HG03457 (cell line): ENCODE data around the gene SLC9A5.

Source experiments
- ATAC-seq: cut with Tn5 transposase; IDR thresholded peaks from one replicate; pipeline ENCODE4 v1.9.1; 2021; ENCODE audit warnings: moderate number of reproducible peaks; ENCODE audit not compliant: unreplicated experiment

Gene SLC9A5

DNA sequence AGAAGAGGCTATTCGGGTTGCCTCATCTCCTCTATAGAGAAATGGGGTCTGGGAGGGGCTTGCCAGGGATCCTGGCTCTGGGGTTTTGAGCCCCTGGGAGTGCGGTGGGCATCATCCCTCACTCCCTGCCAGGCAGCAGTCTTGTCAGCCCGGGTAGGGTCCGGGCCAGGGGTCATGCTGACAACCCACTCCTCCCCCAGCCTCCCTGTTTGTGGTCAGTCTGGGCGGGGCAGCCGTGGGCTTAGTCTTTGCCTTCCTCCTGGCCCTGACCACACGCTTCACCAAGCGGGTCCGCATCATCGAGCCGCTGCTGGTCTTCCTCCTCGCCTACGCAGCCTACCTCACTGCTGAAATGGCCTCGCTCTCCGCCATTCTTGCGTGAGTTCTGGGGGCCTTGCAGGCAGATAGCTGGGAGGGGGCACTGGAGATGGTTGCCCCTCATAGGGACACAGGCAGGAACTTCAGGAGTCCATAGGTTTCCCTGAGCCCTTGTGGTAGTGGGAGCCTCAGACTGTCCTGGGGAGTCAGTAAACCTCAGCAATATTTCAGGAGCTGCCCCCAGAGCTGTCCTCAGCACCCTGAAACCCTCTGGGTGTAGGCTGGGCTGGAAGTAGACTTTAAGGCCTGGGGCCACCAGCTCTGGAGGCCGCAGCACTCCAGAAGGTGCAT is 6.9 kb downstream of the SLC9A5 start:
- no peak for ATAC-seq

DNA sequence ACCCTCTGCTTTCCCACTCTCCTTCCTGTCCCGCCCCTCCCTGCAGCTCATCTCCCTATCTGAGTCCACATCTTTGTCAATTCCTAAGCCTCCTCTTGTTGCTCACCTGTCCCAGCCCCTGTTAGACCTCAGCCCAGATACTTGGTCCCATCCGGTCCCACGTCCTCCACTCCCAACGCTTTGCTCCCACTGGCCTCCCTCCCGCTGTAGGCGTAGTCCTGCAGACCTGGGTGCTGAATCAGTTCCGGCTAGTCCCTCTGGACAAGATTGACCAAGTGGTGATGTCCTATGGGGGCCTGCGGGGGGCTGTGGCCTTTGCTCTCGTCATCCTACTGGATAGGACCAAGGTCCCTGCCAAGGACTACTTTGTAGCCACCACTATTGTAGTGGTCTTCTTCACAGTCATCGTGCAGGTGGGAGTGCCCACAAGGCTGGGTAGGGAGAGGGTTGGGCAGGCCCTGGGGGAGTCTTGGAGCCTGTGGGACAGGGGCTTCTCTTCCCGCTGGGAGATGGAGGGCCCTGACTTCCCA is 8.0 kb downstream of the SLC9A5 start:
- ATAC-seq: no peak

DNA sequence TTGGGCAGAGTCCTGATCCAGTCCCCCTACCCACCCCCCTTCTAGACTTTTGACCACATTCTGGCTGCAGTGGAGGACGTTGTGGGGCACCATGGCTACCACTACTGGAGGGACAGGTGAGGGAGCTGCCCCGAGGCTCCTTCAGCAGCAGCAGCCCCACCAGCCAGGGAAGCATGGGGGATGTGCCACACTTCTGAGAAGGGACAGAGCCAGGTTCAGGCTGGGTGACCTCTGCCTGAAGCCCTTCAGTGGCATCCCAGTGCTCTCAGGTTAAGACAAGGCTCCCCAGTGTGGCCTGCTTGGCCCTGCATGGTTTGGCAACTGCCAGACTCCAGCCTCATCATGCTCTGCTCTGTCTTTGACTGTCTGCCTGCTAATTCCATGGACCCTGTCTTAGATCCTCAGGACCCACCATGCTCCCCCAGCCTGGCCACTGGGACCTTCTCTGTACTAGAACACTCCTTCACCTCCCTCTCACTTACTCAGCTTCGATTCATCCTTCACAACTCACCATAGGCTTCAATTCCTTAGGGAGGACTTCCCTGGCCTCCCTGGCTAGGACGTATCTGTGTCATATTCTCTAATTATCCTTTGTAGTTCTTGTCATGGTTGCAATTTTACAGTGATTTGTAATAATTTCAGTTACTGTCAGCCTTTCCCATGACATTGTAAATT is 8.8 kb downstream of the SLC9A5 start:
- ATAC-seq: no peak

DNA sequence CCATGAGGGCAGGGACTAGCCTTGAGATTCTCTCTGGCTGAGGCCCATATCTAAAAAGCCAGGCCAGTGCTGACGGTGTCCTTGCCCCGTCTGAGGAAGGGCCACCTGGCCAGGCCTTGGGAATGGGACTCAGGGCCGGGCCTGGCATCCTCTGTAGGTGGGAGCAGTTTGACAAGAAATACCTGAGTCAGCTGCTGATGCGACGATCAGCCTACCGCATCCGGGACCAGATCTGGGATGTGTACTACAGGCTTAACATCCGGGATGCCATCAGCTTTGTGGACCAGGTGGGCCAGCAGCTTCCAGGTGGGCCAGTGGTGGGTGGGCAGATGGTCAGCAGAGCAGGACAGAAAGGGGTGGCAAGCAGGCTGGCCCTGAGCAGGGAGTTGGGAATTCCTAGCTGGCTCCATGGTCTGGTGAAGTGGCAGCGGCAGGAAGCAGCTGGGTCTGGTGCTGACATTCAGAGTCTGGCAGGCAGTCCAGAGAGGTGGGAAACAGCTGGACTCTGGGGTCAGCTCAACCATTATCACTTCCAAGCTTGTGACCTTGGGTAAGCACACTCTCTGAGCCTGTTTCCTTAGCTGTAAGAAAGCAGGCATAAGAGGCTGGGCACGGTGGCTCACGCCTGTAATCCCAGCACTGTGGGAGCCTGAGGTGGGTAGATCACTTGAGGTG is 9.5 kb downstream of the SLC9A5 start:
- ATAC-seq: no peak

DNA sequence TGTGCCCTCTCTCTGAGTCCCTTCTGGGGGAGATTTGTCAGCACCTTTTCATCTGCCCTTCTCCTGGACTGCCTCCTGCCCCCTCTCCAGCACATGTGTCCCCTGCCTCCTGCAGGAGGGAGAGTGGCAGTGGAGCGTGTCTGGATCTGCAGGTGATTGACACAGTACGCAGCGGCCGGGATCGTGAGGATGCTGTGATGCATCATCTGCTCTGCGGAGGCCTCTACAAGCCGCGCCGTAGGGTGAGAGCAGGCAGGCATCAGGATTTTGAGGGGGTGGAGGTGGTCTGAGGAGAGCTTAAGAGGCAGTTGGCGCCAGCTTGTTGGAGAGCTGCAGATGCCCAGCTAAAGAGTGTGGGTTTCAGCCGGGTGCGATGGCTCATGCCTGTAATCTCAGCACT is 10.9 kb downstream of the SLC9A5 start:
- ATAC-seq: no peak

DNA sequence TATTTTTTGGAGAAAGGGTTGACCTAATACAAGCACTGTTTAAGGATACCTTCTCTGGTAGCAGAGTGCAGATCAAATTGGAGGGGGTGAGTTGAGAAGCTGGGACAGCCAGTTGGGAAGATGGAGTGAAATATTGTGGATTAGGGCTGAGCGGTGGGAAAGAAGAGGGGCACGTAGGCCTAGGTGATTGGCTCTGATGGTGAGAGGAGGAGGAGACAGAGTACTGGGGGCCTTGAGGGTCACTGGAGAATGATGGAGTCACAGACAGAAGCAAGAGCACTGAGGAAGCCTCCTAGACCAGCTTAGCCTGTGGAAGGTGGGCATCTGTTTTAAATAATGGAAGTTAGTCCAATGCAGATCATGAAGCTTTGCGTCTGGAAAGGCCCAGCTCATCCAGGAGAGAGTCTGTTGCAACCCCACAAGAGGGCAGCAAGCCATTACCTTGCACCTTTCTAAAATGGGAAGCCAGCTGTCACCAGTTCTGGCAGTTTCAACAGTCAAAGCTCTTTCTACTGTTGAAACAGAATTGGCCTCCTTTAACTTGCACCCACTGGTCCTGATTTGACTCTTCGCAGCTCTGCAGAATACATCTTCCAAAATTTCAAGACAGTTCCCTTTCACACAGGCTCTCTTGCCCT is 11.8 kb downstream of the SLC9A5 start:
- ATAC-seq: no peak

DNA sequence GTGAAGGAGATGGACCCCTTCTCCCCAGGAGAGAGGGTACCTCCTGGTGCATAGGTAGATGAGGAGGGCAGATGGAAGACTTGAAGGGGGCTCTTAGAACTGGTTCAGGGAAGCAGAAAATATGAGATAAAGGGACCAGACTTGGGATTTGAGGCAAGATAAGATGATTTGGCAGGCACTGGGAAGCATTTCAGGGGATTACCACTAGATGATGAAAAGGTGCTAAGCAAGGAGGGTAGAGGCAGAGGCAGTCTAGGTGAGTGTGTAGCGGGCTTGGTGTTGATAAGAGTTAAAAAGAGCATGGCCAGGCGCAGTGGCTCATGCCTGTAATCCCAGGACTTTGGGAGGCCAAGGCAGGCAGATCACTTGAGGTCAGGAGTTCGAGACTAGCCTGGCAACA is 14.4 kb downstream of the SLC9A5 start:
- no peak for ATAC-seq

DNA sequence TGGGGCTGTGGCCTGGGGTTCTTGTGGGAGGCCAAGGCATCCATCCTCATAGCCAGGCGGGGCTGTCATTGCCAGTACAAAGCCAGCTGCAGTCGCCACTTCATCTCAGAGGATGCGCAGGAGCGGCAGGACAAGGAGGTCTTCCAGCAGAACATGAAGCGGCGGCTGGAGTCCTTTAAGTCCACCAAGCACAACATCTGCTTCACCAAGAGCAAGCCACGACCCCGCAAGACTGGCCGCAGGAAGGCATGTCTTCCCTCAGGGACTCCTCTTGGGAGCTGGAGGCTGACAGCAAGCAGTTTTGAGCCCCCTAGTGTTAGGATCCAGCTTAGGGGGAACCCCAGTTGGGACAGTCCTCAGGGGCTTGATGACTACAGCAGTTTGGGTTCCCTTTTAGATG is 15.5 kb downstream of the SLC9A5 start:
- ATAC-seq: no peak

DNA sequence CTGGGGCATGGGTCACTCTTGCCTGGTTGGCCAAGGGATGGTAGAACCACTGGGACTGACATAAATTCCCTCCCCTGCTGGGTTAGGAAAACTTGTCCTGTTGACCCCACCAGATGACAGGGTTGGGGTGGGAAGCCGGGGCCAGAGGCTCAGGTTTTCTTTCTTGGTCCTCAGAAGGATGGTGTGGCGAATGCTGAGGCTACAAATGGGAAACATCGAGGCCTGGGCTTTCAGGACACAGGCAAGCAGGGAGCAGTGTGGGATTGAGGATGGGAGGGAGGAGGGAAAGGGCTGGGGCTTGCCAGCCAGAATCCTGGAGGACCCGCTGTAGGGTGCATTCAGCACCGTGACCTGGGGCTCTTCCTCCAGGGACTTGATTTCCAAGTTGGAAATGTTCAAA is 16.1 kb downstream of the SLC9A5 start:
- no peak for ATAC-seq

DNA sequence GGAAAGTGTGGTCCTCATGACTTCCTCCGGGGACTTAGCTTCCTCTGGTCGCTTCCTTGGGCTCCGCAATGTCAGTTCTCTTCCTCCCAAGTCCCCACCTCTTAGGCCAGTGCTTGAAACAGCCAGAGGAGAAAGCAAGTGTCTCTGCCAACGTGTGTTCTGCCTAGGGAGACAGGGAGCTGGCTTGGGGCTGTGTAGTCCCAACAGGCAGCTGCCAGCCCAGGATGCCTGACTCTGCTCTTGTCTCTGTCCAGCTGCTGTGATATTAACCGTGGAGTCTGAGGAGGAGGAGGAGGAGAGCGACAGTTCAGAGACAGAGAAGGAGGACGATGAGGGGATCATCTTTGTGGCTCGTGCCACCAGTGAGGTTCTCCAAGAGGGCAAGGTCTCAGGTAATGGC is 17.1 kb downstream of the SLC9A5 start:
- ATAC-seq: no peak

DNA sequence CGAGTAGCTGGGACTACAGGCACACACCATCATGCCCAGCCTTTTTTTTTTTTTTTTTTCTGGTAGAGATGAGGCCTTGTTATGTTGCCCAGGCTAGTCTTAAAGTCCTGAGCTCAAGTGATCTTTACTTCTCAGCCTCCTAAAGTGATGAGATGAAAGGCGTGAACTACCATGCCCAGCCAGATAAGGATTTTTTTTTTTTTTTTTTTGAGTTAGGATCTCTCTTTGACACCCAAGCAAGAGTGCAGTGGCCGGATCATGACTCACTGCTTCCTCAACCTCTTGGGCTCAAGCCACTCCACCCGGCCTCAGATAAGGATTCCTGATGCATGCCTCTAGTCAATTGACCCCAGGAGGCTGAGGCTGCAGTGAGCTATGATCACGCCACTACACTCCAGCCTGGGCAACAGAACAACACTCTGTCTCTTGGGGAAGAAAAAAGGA is 19.4 kb downstream of the SLC9A5 start:
- ATAC-seq: no peak

DNA sequence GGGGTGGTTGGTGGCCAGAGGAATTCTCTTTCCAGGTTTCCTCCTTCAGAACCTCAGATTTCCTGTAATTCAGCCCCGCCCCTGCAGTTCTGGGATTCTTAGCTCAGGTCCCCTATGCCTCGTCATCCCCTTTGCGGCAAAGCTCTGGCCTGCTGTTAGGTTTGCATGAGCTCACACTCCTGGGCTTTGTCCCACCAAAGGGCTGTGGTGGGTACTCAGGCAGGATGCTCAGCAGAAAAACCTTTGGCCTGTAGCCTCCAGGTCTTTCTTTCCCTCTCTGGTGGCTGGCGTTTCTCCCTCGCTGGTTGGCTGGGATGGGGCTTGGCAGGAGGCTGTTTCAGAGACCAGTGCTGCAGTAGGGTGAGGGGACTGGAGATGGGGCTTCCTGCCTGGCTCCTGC is 21.0 kb downstream of the SLC9A5 start:
- ATAC-seq: no peak

DNA sequence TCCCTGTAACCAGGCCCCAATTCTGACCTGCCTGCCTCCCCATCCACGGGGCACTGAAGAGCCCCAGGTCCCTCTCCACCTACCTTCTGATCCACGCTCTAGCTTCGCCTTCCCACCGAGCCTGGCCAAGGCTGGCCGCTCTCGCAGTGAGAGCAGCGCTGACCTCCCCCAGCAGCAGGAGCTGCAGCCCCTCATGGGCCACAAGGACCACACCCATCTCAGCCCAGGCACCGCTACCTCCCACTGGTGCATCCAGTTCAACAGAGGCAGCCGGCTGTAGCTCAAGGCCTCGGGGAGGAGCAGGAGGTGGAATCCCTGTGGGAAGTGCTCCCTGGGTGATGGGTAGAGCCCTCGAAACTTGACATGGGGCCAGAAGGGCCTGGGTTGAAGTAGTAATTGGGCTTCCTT is 22.2 kb downstream of the SLC9A5 start:
- ATAC-seq: no peak

DNA sequence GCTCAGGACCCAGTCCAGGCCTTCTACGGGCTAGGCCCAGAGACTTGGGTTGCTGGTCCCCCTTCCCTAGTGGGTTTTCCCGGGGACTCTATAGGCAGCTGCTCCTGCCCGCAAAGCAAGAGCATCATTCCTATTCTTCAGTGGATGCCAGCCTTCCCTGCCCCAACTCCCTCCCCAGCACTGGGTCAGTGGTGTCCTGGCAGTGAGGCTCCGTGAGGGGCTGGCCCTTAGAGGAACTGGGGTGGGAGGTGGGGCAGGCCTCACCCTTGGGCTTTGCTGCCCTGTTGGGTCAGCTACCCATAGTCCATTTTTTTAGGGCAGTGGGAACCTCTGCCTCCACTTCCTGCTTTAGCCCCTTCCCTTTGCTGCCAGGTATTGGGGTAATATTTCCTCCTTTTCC is 22.7 kb downstream of the SLC9A5 start:
- ATAC-seq: no peak

DNA sequence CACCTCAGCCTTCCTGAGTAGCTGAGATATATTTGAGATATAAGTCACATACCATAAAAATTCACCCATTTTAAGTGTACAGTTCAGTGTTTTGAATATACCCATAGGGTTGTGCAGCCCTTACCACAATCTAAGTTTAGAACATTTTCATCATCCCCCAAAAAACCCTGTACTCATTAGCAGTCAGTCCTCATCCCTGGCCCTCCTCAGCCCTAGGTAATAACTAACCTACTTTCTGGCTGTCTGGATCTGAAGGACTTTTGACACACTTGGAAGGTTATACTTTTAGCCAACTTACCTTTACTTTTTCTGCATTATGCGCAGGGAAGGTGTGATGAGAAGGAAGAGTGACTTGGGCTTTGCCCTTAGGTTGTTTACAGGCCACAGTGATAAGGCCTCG is 26.5 kb downstream of the SLC9A5 start:
- ATAC-seq: no peak

DNA sequence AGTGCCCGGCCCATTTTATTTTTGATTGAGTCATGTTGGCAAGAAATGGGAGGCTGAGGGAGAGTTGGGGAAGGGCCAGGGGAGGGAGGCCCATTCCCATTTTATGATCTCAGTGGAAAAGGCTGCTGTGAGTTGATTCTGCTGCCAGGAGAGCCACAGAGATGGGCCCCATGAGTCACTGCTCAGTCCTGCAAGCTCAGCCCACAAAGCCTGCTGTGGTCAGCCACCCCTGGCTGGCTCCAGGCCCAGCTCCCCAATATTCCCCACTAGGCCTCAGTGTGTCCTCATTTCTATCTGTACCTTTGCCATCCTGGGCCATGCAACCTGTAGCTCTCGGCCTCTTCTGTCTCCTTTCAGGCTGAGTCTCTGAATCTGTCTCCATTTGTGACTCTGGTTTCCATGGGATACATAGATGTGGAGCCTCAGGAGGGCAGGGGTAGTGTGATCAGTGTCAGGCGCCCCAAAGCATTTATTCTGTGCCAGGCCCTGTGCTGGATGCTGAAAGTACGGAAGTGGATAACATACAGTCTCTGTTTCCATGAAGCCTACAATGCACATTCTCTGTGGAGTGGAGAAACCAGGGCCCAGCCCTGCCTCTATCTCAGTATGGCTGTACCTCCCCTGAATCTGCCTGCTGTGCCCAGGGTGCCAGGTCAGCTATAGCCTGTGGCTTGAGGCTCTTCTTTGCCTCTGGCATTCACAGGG is 28.7 kb downstream of the SLC9A5 start:
- no peak for ATAC-seq

DNA sequence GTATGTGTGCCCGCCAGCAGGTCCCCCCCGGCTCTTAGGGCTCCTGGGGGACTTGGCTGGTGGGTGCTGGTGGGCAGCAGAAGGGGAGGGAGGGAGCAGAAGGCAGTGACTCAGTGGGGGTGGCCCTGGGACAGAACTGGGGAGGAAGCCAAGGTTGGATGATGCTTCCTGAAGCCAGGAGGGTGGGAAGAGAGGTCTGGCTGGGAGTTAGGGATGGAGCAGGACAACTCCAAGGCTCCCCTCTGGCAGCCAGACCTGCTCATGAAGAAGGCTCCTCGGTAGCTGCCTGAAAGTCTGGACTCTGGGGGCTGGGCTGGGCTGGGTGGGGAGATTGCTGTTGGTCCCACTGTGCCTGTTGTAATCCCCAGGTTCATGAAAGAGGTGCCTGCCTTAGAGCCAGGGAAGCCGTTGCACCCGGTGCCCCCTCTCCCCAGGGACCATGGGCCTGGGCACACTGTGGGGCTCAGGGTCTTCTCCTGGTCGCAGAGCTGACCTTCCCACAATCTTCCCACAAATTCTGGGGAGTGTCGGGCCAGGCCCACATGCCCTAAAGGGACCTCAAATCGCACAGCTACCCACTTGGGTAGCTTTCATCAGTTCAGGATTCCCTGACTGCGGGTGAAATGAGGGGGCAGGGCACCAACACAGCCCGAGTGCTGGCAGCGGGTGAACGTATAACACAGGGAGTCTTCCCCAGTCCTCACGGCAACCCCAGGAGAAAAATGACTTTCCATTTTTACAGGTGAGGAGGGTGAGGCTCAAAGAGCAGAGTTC is 29.4 kb downstream of the SLC9A5 start:
- ATAC-seq: no peak

DNA sequence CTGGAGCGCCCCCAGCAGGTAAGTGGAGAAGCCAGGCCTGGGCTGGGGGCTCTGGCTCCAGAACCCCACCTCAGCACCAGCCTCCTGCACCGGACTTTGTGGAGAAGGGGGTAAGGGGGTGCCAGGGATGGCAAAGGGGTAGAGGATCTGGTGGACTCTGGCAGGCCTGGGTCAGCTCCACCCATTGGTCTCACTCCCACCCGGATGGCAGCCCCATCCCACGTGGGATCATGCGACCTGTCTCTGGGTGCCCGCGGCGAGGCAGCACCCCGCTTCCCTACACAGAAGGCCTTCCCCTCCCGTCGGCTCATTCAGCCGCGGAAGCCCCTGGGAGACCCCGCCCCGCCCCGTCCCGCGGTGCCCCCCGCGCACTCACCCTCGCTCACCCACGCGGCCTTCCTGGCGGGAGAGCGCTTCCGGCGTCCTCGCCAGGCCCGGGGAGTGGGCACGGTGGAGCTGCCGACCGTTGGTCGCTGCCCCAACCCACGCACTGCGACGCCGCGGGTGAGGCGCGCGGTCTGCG is 30.1 kb downstream of the SLC9A5 start:
- ATAC-seq: no peak

DNA sequence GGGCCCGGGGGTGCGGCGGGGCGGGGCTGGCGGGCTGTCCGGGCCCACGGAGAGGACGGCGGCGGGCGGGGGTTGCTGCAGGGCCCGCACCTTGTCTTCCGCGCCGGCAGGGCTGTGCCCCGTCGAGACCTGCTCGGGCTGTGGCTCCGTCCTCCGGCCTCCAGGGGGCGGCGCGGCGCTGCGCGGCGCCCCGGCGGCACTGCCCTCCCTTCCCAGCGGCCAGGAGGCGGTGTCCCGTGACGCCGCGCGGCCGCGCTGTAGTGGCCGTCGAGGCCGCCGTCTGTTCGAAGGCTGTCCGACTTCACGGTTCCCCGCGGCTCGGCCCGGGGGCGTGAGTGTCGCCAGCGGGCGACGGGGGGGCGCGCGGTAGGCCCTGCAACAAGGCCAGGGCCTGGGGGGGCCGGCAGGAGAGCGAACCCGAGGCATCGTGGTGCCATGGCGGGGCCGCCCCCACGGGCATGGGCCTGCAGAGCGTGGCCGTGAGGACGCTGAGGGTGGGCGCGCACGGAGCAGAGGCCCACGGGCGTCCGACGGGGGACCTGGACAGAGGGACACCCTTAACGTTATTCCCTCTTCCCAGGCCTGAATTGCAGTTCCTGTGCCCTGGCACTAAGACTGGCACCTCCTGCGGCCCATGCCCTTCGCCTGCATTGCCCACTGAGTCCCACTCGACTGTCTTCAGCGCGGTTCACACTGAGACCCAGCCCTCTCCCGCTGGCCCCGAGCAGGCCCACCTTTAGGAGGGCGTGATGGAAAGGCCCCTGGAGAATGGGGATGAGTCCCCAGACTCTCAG is 30.7 kb downstream of the SLC9A5 start, which contains the start of gene PLEKHG4:
TSS of gene PLEKHG4 (plus strand) at position 237 of the 794 bp plus-strand sequence. CDS start at position 750, 513 bp downstream.
- ATAC-seq: no peak
